SU-DHL-6 (cell line): ENCODE measurements around the gene TNS1.

Experiments
- H2AFZ ChIP-seq: fragments of 200-600 bp; sonication (generic); 2 replicates; pipeline ENCODE4 v1.6.1; 2014; ENCODE audit warnings: low read depth, mild to moderate bottlenecking, moderate library complexity, mixed read lengths, antibody characterized with exemption, low read length; ENCODE audit not compliant: severe bottlenecking
- H3F3A ChIP-seq: fragments of 200-600 bp; shearing (Covaris generic); 2 replicates; pipeline ENCODE4 v1.6.0; 2016; ENCODE audit warnings: antibody characterized with exemption, mild to moderate bottlenecking; ENCODE audit not compliant: insufficient read depth
- H3K27ac ChIP-seq: fragments of 200-600 bp; sonication (generic); 2 replicates; pipeline ENCODE4 v1.5.1; 2016; ENCODE audit warnings: low read depth, mild to moderate bottlenecking, low read length, moderate library complexity, mixed read lengths
- H3K27me3 ChIP-seq: fragments of 200-600 bp; sonication (generic), shearing (Covaris generic); 2 replicates; pipeline ENCODE4 v1.6.0; 2014; ENCODE audit warnings: mild to moderate bottlenecking, low read length
- H3K36me3 ChIP-seq: fragments of 200-600 bp; sonication (generic); 2 replicates; pipeline ENCODE4 v1.6.1; 2014; ENCODE audit warnings: mild to moderate bottlenecking, low read length, mixed read lengths
- H3K4me2 ChIP-seq: fragments of 300-600, 200-600 bp; shearing (Covaris generic), sonication (generic); 2 replicates; pipeline ENCODE4 v1.6.0; 2014; ENCODE audit warnings: low read length, low read depth, mild to moderate bottlenecking; ENCODE audit not compliant: poor library complexity, severe bottlenecking
- H3K4me3 ChIP-seq: fragments of 200-600 bp; sonication (generic); 2 replicates; pipeline ENCODE4 v1.5.1; 2014; ENCODE audit warnings: antibody characterized with exemption, low read length, mild to moderate bottlenecking, mixed read lengths; ENCODE audit not compliant: insufficient read depth, poor library complexity, severe bottlenecking
- H3K79me2 ChIP-seq: fragments of 200-600 bp; sonication (generic); 2 replicates; pipeline ENCODE4 v1.6.1; 2014; ENCODE audit warnings: mild to moderate bottlenecking, low read length, moderate library complexity; ENCODE audit not compliant: insufficient read depth
- H3K9ac ChIP-seq: fragments of 200-600 bp; sonication (generic); 2 replicates; pipeline ENCODE4 v1.7.0; 2014; ENCODE audit warnings: mild to moderate bottlenecking, low read length
- H3K9me2 ChIP-seq: fragments of 200-600 bp; sonication (generic); replicated peaks from 2 replicates; pipeline ENCODE4 v1.6.1; 2014; ENCODE audit warnings: low read length; ENCODE audit not compliant: insufficient read depth
- H3K9me3 ChIP-seq: fragments of 200-600 bp; sonication (generic); 2 replicates; pipeline ENCODE4 v1.6.1; 2014; ENCODE audit warnings: low read length, mixed read lengths; ENCODE audit not compliant: insufficient read depth
- H4K20me1 ChIP-seq: fragments of 200-600 bp; sonication (generic); 2 replicates; pipeline ENCODE4 v1.6.1; 2014; ENCODE audit warnings: low read depth, mild to moderate bottlenecking, antibody characterized with exemption, low read length, moderate library complexity, mixed read lengths
- CTCF ChIP-seq: fragments of 200-600 bp; sonication (generic); IDR thresholded peaks from one replicate; pipeline ENCODE4 v1.5.1; 2017; ENCODE audit warnings: antibody characterized with exemption, mild to moderate bottlenecking, low read length, moderate library complexity; ENCODE audit not compliant: insufficient read depth, poor library complexity, severe bottlenecking
- EZH2phosphoT487 ChIP-seq: fragments of 200-600 bp; sonication (generic), shearing (Covaris generic); conservative IDR thresholded peaks from 2 replicates; pipeline ENCODE4 v1.6.1; 2018; ENCODE audit warnings: mild to moderate bottlenecking, antibody characterized with exemption, low read length, moderate library complexity, mixed read lengths

The TNS1 gene

GRCh38 chr2:218031771-218032257 lies 29.0 kb upstream of the TNS1 start:
- Histone ChIP-seq H3K9ac (no peak overlapping the region), H3F3A (no peaks in the 10 kb centered on the region), H3K4me2 (no peak overlapping the region), H3K9me3 (no peaks in the 10 kb centered on the region), H3K79me2 (no peaks in the 10 kb centered on the region), H3K4me3 (no peak overlapping the region), H4K20me1 (no peaks in the 10 kb centered on the region), H3K9me2 (no peaks in the 10 kb centered on the region), H3K27me3 (no peaks in the 10 kb centered on the region), H3K36me3 (no peaks in the 10 kb centered on the region), H3K27ac (no peak overlapping the region), H2AFZ (no peak overlapping the region)
- TF ChIP-seq EZH2phosphoT487 = no peak
- TF ChIP-seq CTCF = no peak

- H2AFZ ChIP-seq = no peak overlapping the region
- H3K9ac ChIP-seq = no peak overlapping the region
Measured at GRCh38 chr2:218031261-218031660, 28.5 kb upstream of the TNS1 start.

GRCh38 chr2:218030409-218031195 lies 27.8 kb upstream of the TNS1 start:
- Histone ChIP-seq H3K9me3 (no peaks in the 10 kb centered on the region), H3K36me3 (no peaks in the 10 kb centered on the region), H3K27me3 (no peaks in the 10 kb centered on the region), H4K20me1 (no peaks in the 10 kb centered on the region), H3K9me2 (no peaks in the 10 kb centered on the region), H3K4me2 (no peak overlapping the region), H3F3A (no peaks in the 10 kb centered on the region), H3K9ac (no peak overlapping the region), H3K4me3 (no peak overlapping the region), H3K27ac (no peak overlapping the region), H2AFZ (no peak overlapping the region), H3K79me2 (no peaks in the 10 kb centered on the region)
- no peak for TF ChIP-seq EZH2phosphoT487
- no peak for TF ChIP-seq CTCF

More at GRCh38 chr2:218031261-218031660, 28.5 kb upstream of the TNS1 start:
- TF ChIP-seq CTCF (no peak), EZH2phosphoT487 (no peak)
- Histone ChIP-seq H3K4me2 (no peak overlapping the region), H3K4me3 (no peak overlapping the region), H4K20me1 (no peaks in the 10 kb centered on the region), H3K36me3 (no peaks in the 10 kb centered on the region), H3K9me2 (no peaks in the 10 kb centered on the region), H3K27ac (no peak overlapping the region), H3K27me3 (no peaks in the 10 kb centered on the region), H3K79me2 (no peaks in the 10 kb centered on the region), H3K9me3 (no peaks in the 10 kb centered on the region), H3F3A (no peaks in the 10 kb centered on the region)
